IMR-90 (cell line): ENCODE measurements around the gene AADACL4. TPM values are rescaled to one million over a fixed set of nuclear protein-coding genes. Genes with fewer than 3 reads are reported as not detected.

Source experiments
- ATAC-seq: fragments of 200-7000 bp; cut with Tn5 transposase; 2 replicates; pipeline ENCODE4 v1.9.1; 2020; ENCODE audit warnings: low read depth, mild to moderate bottlenecking, moderate library complexity
- BruUV-seq: library from RNA; stranded (reverse); fragments of 400-500 nt; replicated peaks from 2 replicates; lab custom pipeline; 2021; lab: Mats Ljungman, UMichigan
- CTCF ChIA-PET: fragments of 300-600 bp; formaldehyde crosslinking; extraction: SDS; loops from one replicate; lab custom pipeline; 2021; ENCODE audit warnings: antibody characterized with exemption; lab: Yijun Ruan, JAX
- POLR2A ChIA-PET: fragments of 300-600 bp; sonication (Branson Sonifier 250); formaldehyde crosslinking; loops from one replicate; lab custom pipeline; 2022; ENCODE audit warnings: antibody characterized with exemption; ENCODE audit not compliant: unreplicated experiment; lab: Charles Lee
- DNase-seq: peaks from one replicate; pipeline ENCODE4 v3.0.0; 2013
- H2AFZ ChIP-seq: replicated peaks from 2 replicates; pipeline ENCODE3; 2013; ENCODE audit warnings: low read length, mild to moderate bottlenecking; ENCODE audit not compliant: poor library complexity
- H2AK5ac ChIP-seq: 2 replicates; pipeline ENCODE4 v1.6.1; 2013; ENCODE audit warnings: low read depth, low read length, inconsistent platforms
- H2AK9ac ChIP-seq: replicated peaks from 2 replicates; pipeline ENCODE3; 2013; ENCODE audit warnings: mild to moderate bottlenecking, low read depth, low read length, moderate library complexity; ENCODE audit not compliant: poor library complexity
- H2BK120ac ChIP-seq: 2 replicates; pipeline ENCODE4 v1.6.1; 2013; ENCODE audit warnings: low read depth, low read length, inconsistent platforms
- H2BK15ac ChIP-seq: 3 replicates; pipeline ENCODE4 v1.6.1; 2013; ENCODE audit warnings: low read depth, low read length, inconsistent platforms
- H2BK20ac ChIP-seq: 2 replicates; pipeline ENCODE4 v1.6.1; 2013; ENCODE audit warnings: low read depth, mild to moderate bottlenecking, inconsistent platforms, low read length, moderate library complexity
- H2BK5ac ChIP-seq: 2 replicates; pipeline ENCODE4 v1.6.1; 2013; ENCODE audit warnings: mild to moderate bottlenecking, low read depth, low read length, inconsistent platforms; ENCODE audit not compliant: poor library complexity, severe bottlenecking
- H3K14ac ChIP-seq: replicated peaks from 2 replicates; pipeline ENCODE4 v1.6.1; 2013; ENCODE audit warnings: low read depth, low read length, inconsistent platforms
- H3K18ac ChIP-seq: 2 replicates; pipeline ENCODE4 v1.6.1; 2013; ENCODE audit warnings: low read depth, low read length, control low read depth
- H3K23ac ChIP-seq: 2 replicates; pipeline ENCODE4 v1.6.1; 2013; ENCODE audit warnings: low read depth, low read length, inconsistent platforms
- H3K27ac ChIP-seq: 2 replicates; pipeline ENCODE4 v1.5.1; 2013; ENCODE audit warnings: mild to moderate bottlenecking, control low read depth, low read length; ENCODE audit not compliant: insufficient read depth
- H3K27me3 ChIP-seq: 2 replicates; pipeline ENCODE4 v1.6.1; 2013; ENCODE audit warnings: low read length; ENCODE audit not compliant: control insufficient read depth, insufficient read depth
- H3K36me3 ChIP-seq: 2 replicates; pipeline ENCODE4 v1.6.1; 2013; ENCODE audit warnings: low read length, mixed read lengths; ENCODE audit not compliant: control insufficient read depth, insufficient read depth
- H3K4ac ChIP-seq: 2 replicates; pipeline ENCODE4 v1.6.1; 2013; ENCODE audit warnings: low read depth, low read length, inconsistent platforms
- H3K4me1 ChIP-seq: 2 replicates; pipeline ENCODE4 v1.6.1; 2013; ENCODE audit warnings: low read length, mixed read lengths; ENCODE audit not compliant: control insufficient read depth, insufficient read depth
- H3K4me2 ChIP-seq: 2 replicates; pipeline ENCODE4 v1.6.1; 2013; ENCODE audit warnings: low read depth, mild to moderate bottlenecking, control low read depth, low read length, moderate library complexity
- H3K4me3 ChIP-seq: 2 replicates; pipeline ENCODE4 v1.5.1; 2013; ENCODE audit warnings: low read depth, mild to moderate bottlenecking, control low read depth, low read length, moderate library complexity; ENCODE audit not compliant: insufficient read depth
- H3K56ac ChIP-seq: 2 replicates; pipeline ENCODE4 v1.6.1; 2013; ENCODE audit warnings: low read length, inconsistent platforms; ENCODE audit not compliant: insufficient read depth; ENCODE audit errors: extremely low read depth
- H3K79me1 ChIP-seq, 2 experiments: 2 replicates each; pipeline ENCODE4 v1.6.1; 2013; ENCODE audit warnings: low read length in 2 of 2, inconsistent platforms in 1 of 2, low read depth in 1 of 2
- H3K9ac ChIP-seq: 2 replicates; pipeline ENCODE4 v1.6.1; 2013; ENCODE audit warnings: low read depth, low read length, control low read depth
- H3K9me1 ChIP-seq: 2 replicates; pipeline ENCODE4 v1.6.1; 2013; ENCODE audit warnings: low read length, inconsistent platforms; ENCODE audit not compliant: insufficient read depth
- H3K9me3 ChIP-seq: 2 replicates; pipeline ENCODE4 v1.6.1; 2013; ENCODE audit warnings: low read length; ENCODE audit not compliant: control insufficient read depth, insufficient read depth
- H4K20me1 ChIP-seq: 2 replicates; pipeline ENCODE4 v1.6.1; 2013; ENCODE audit warnings: low read length, inconsistent platforms; ENCODE audit not compliant: insufficient read depth
- H4K5ac ChIP-seq: 2 replicates; pipeline ENCODE4 v1.6.1; 2013; ENCODE audit warnings: mild to moderate bottlenecking, low read depth, low read length, control low read depth
- H4K8ac ChIP-seq, 2 experiments: 2 replicates each; pipeline ENCODE4 v1.6.1; 2013; ENCODE audit warnings: low read depth in 2 of 2, low read length in 2 of 2, control low read depth in 1 of 2, inconsistent platforms in 1 of 2
- H4K91ac ChIP-seq: 2 replicates; pipeline ENCODE4 v1.6.1; 2013; ENCODE audit warnings: low read depth, low read length, inconsistent platforms; ENCODE audit not compliant: insufficient read depth
- BHLHE40 ChIP-seq: fragments of 150-350 bp; IDR thresholded peaks from 2 replicates; pipeline ENCODE4 v1.6.1; 2016; ENCODE audit warnings: mild to moderate bottlenecking, low read depth, low read length
- CEBPB ChIP-seq: IDR thresholded peaks from 2 replicates; pipeline ENCODE4 v1.6.1; 2012; ENCODE audit warnings: low read depth, low read length, improper control_type of control experiment
- CHD1 ChIP-seq: IDR thresholded peaks from 2 replicates; pipeline ENCODE4 v1.6.1; 2012; ENCODE audit warnings: low read depth, low read length, improper control_type of control experiment
- CTCF ChIP-seq: conservative IDR thresholded peaks from 2 replicates; pipeline ENCODE4 v1.5.1; 2012; ENCODE audit warnings: mild to moderate bottlenecking, low read depth, low read length, improper control_type of control experiment
- ELK1 ChIP-seq: fragments of 150-350 bp; IDR thresholded peaks from 2 replicates; pipeline ENCODE4 v1.6.1; 2016; ENCODE audit warnings: low read depth, mild to moderate bottlenecking, low read length, moderate library complexity, borderline replicate concordance
- FOS ChIP-seq: fragments of 150-350 bp; IDR thresholded peaks from 2 replicates; pipeline ENCODE4 v1.6.1; 2016; ENCODE audit warnings: low read depth, low read length
- MAFK ChIP-seq: IDR thresholded peaks from 2 replicates; pipeline ENCODE4 v1.6.1; 2012; ENCODE audit warnings: low read depth, low read length, improper control_type of control experiment
- MAZ ChIP-seq: IDR thresholded peaks from 2 replicates; pipeline ENCODE4 v1.6.1; 2012; ENCODE audit warnings: low read depth, mild to moderate bottlenecking, low read length, improper control_type of control experiment, moderate library complexity, borderline replicate concordance
- NFE2L2 ChIP-seq: fragments of 150-350 bp; IDR thresholded peaks from 2 replicates; pipeline ENCODE4 v1.6.1; 2016; ENCODE audit warnings: low read depth, mild to moderate bottlenecking, low read length
- POLR2A ChIP-seq: IDR thresholded peaks from 2 replicates; pipeline ENCODE4 v1.6.1; 2012; ENCODE audit warnings: mild to moderate bottlenecking, low read depth, low read length
- RAD21 ChIP-seq: IDR thresholded peaks from 2 replicates; pipeline ENCODE4 v1.6.1; 2012; ENCODE audit warnings: low read length, improper control_type of control experiment
- RCOR1 ChIP-seq: IDR thresholded peaks from 2 replicates; pipeline ENCODE4 v1.6.1; 2012; ENCODE audit warnings: mild to moderate bottlenecking, low read length, improper control_type of control experiment; ENCODE audit not compliant: insufficient replicate concordance
- RFX5 ChIP-seq: IDR thresholded peaks from 2 replicates; pipeline ENCODE4 v1.8.0; 2012; ENCODE audit warnings: low read depth, mild to moderate bottlenecking, low read length, moderate library complexity
- SMC3 ChIP-seq: fragments of 150-350 bp; IDR thresholded peaks from 2 replicates; pipeline ENCODE4 v1.6.1; 2016; ENCODE audit warnings: low read depth, mild to moderate bottlenecking, antibody characterized with exemption, low read length, moderate library complexity
- USF2 ChIP-seq: fragments of 150-350 bp; IDR thresholded peaks from 2 replicates; pipeline ENCODE4 v1.6.1; 2017; ENCODE audit warnings: mild to moderate bottlenecking, antibody characterized with exemption, low read length, low read depth
- WGBS, 2 experiments: methylation state at CpG; one replicate each; pipeline versions ENCODE4 v1.1.5 to v1.1.7; 2013; ENCODE audit warnings: missing lambda C conversion rate in 2 of 2; ENCODE audit not compliant: insufficient read length in 1 of 2; ENCODE audit errors: extremely low coverage in 2 of 2; 5-methylcytosine and 5-hydroxymethylcytosine counted together
- dilution Hi-C: fragments of 300-500 bp; cut with HindIII; formaldehyde crosslinking; loops from one replicate; pipeline ENCODE4 v1.14.3; 2018; ENCODE audit warnings: low sequenced_read_pairs; ENCODE audit not compliant: unreplicated experiment
- in situ Hi-C: fragments of 300-500 bp; cut with MboI; formaldehyde crosslinking; loops from 3 replicates; pipeline ENCODE4 v1.14.3; 2019; ENCODE audit warnings: low sequenced_read_pairs, inconsistent platforms, mixed read lengths
- intact Hi-C: fragments of 100-400 bp; cut with micrococcal nuclease; formaldehyde crosslinking; loops from 2 replicates; pipeline ENCODE4 v1.10.0; 2022
- polyA plus RNA-seq, 3 experiments: library from polyadenylated mRNA; depleted of rRNA; stranded (reverse); fragments of >200 nt; gene quantifications; 2 replicates each; pipeline ENCODE4 v1.2.3, GENCODE V29; 2012; ENCODE audit warnings: low replicate concordance in 1 of 3
- total RNA-seq: library from RNA; depleted of rRNA; stranded (reverse); fragments of >200 nt; gene quantifications from 2 replicates; pipeline ENCODE4 v1.2.3, GENCODE V29; 2012

Gene AADACL4
- total and polyA plus RNA-seq, 2 of the 4 experiments (the other 2 are of a cell fraction): not detected

- Histone ChIP-seq H3K36me3 (no peaks in the 10 kb centered on the region), H3K18ac (no peak overlapping the region), H3K27me3 (peaks cover 28% of the 10 kb centered on the region), H3K9me1 (no peaks in the 10 kb centered on the region; the same call in 1 of the 2 replicates), H3K27ac (no peak overlapping the region), H3K4me1 (no peaks in the 10 kb centered on the region), H3K9me3 (no peaks in the 10 kb centered on the region), H2BK5ac (no peak overlapping the region), H3K4ac (no peak overlapping the region), H2AK5ac (no peak overlapping the region), H4K5ac (no peak overlapping the region), H3K4me2 (no peak overlapping the region), H3K79me1 (no peaks in the 10 kb centered on the region), H2BK15ac (no peak overlapping the region), H4K8ac (no peak overlapping the region), H4K91ac (no peak overlapping the region), H2BK120ac (no peak overlapping the region), H3K9ac (no peak overlapping the region), H3K23ac (no peak overlapping the region), H2AFZ (no peak overlapping the region), H2AK9ac (no peak overlapping the region), H2BK20ac (no peak overlapping the region), H3K56ac (no peak overlapping the region), H3K14ac (no peak overlapping the region), H3K4me3 (no peak overlapping the region), H4K20me1 (no peaks in the 10 kb centered on the region; the same call in 1 of the 2 replicates)
- ChIA-PET CTCF (interaction anchor here (1.0 kb wide), 1 partner anchor 343 kb away, joined by 4 read pairs; no protein-coding TSS in a partner anchor), POLR2A (interaction anchor here (0.6 kb wide), 1 partner anchor 196 kb away, joined by 3 read pairs; no protein-coding TSS in a partner anchor)
- no peak for DNase-seq
- BruUV-seq: no TSS peak
- 90% methylated on average over 7 of the region's 13 CpGs; no CpG with 5 or more reads in 1 of the 2 experiments for WGBS, 2 experiments
- ATAC-seq: no peak
- in situ Hi-C loops (no loop called here), dilution Hi-C loops (no loop called here), intact Hi-C loops (loop anchor here (10.0 kb wide), 1 partner anchor 532 kb away; no protein-coding TSS in a partner anchor)
- no peak for TF ChIP-seq RAD21
- no peak for TF ChIP-seq CTCF
- TF ChIP-seq SMC3: no peak
- TF ChIP-seq MAZ: no peak
- no peak for TF ChIP-seq ELK1
- TF ChIP-seq BHLHE40: no peak
- no peak for TF ChIP-seq POLR2A
- TF ChIP-seq CHD1: no peak
- TF ChIP-seq RFX5: no peak
- no peak for TF ChIP-seq FOS
- no peak for TF ChIP-seq MAFK
- TF ChIP-seq USF2: no peak
- no peak for TF ChIP-seq RCOR1
- no peak for TF ChIP-seq NFE2L2
- TF ChIP-seq CEBPB: no peak
These were observed 13.4 kb downstream of the AADACL4 start for GRCh38 chr1:12657060-12657884.
